DMS79 treated with DMSO at 0.1 percent for 48 hours (cell line): ENCODE results near the gene EIF3F.

Experiments used
- DNase-seq: peaks from one replicate; lab custom pipeline; 2025; lab: John Stamatoyannopoulos, UW

The EIF3F gene

GRCh38 chr11:8021920-8022319 is 34.8 kb downstream of the EIF3F start:
- DNase-seq = no peak

GRCh38 chr11:8022876-8023275 is 35.7 kb downstream of the EIF3F start:
- no peak for DNase-seq

GRCh38 chr11:8023831-8024555 is 36.9 kb downstream of the EIF3F start:
- no peak for DNase-seq

- DNase-seq = no peak
These were observed 38.0 kb downstream of the EIF3F start for GRCh38 chr11:8025123-8025522.

DNA sequence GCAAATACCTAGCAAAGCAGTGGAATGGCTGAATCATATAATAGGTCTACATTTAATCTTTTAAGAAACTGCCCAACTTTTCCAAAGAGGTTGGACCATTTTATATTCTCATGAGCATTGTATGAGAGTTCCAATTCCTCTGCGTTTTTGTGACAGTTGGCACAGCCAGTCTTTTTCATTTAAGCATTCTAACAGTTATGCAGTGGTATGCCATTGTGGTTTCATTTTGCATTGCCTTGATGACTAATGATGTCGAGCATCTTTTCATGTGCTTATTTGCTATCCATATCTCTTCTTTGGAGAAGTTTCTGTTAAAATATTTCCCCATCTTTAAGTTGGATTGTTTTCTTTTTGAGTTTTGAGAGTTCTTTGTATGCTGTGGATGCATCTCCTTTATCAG is 38.7 kb downstream of the EIF3F start:
- no peak for DNase-seq

GRCh38 chr11:8026982-8027381 is 39.8 kb downstream of the EIF3F start:
- DNase-seq = no peak

- DNase-seq = no peak
These were observed 41.6 kb downstream of the EIF3F start for GRCh38 chr11:8028766-8029165.

DNA sequence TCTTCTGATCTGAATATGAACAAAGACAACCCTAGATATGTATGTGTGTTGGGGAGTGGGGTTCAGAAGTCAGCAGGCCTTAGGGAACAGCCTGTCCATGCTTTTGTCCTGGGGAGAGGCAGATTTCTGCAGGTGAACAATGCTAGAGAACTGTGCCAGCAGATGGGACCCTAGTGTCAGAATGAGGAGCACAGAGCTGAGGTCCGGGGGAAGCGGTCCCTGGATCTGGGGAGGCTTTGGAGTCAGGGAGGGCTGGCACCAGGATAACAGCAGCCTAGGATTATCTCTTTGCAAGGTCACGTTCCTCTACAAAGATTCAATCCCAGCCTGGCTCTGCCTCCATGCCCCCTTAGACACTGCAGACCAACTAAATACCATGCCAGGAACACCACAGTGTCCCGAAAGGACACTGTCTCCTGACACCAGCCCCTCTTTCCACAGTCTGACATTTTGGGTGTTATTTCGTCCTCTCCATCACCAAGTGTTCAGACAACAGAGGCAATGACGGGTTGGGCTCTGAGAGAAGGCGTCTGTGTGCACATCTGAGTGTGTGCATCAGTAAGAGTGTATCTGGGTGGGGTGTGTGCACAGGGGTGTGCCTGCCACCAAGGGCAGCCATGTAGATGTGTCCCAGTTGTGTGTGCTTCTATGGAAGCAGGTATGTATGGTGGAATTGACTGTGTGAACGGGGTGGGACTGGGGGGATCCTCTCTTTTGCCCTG is 43.5 kb downstream of the EIF3F start:
- no peak for DNase-seq

GRCh38 chr11:8031248-8032115 is 44.3 kb downstream of the EIF3F start:
- no peak for DNase-seq

- DNase-seq = no peak
These were observed 45.0 kb downstream of the EIF3F start for GRCh38 chr11:8032122-8032521.

DNA sequence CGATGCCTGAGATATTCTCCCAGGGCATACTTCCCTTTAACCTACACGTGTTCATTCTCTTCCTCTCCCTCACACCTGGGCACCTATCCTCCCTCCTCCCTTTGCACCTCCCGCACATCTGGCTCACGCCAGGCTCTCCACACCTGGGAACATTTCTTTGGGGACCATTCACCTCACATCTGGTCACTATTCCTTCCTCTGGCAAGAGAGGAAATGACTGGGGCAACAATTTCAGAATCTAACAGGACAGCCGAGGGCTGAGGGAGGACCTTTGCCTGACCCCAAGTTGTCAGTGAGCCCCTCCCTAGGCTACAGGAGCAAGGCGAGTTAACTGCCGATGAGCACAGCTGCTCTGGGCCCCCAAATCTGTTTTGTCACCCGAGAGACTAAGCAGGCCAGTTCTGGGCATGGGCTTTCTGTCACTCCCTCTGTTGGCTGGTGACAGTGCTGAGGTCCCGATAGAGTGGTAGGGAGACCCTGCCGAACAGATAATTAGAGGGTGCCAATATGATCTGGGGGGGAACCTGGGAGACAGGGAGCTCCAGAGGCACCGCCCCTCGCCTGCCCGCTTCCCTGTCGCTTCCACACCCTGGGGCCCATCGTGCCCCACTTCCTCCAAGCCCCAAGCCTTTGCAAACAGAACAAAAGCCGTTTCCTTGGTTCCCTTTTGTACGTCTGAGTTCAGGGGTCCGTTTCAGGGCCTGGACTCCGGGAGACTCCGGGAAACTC is 45.6 kb downstream of the EIF3F start:
- no peak for DNase-seq

- peak; percentile 90 for DNase-seq
These were observed 46.4 kb downstream of the EIF3F start for GRCh38 chr11:8033305-8034105.

- DNase-seq = no peak
These were observed 47.0 kb downstream of the EIF3F start for GRCh38 chr11:8034106-8034585.

DNA sequence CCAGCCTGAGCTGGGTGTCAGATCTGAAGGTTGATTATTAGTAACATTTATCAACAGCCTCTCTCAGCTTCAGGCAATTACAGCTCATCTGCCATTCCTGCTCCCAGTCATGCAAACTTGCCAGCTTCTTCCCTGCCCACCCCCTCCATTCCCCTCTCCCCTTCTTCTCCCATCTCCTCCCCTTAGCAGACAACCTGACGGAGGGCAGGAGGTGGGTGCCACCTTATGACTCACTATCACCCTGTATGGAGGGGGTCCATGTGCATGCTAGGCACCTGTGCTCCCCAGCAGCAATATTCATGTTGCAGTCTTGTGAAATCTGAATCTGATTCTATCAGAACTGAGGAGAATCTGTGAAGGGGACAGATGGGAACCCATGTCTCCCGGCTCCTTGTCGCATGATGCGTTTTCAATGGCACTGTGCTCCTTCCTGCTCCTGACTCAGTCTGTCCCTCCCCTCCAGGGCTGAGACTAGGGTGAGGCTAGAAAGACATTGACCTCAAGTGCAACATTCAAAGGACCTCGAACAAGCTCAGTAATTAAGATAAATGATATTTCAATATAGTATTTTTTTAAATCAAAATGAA is 47.6 kb downstream of the EIF3F start:
- no peak for DNase-seq

DNA sequence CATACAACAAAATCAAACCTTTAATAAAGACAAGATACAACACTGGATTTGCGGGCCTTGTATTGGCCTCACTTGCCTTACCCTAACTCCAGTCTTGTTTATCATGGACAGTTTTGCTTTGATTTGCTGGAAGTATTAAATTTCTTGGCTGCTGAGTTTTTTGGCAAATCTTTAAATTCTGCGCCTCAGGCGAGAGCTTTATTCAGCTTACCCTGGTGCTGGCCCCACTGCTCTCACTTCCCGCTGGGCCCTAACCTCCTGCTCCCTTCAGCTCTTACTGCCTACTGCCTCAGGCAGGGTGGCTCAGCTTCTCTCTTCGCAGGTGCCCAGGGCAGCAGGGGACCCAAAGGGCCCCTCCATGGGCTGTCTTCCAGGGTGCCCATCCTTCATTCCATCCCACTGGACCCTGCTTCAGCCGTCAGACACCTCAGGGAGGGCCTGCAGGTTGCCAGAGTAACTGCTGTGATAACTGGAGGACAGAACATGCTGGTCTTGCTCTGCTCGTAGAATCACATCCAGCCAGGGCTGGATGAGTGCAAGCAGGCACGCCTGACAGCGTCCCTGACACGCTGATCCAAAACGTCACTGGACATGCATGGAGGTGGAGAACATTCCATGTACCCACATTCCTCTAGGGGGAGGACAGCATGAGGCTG is 48.2 kb downstream of the EIF3F start:
- no peak for DNase-seq

- DNase-seq = no peak
These were observed 49.1 kb downstream of the EIF3F start for GRCh38 chr11:8036002-8036802.

DNA sequence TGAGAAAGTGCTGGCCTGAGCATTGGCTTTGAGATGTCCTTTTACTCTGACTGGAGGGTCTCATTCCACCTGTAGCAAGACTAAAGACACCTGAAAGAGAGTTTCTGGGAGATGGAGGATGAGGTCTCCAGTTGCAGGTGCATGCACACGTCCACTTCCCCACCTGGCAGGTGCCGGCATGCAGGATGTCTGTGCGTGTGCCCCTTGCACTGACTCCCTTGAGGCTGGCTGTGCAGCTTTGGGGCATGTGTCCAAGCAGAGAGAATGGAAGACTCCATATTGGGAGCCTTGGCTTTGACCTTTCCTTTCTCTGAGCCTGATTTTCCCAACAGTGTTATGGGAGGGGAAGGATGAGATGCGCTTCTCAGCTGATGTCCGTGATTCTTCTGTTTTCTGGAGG is 49.8 kb downstream of the EIF3F start:
- no peak for DNase-seq

DNA sequence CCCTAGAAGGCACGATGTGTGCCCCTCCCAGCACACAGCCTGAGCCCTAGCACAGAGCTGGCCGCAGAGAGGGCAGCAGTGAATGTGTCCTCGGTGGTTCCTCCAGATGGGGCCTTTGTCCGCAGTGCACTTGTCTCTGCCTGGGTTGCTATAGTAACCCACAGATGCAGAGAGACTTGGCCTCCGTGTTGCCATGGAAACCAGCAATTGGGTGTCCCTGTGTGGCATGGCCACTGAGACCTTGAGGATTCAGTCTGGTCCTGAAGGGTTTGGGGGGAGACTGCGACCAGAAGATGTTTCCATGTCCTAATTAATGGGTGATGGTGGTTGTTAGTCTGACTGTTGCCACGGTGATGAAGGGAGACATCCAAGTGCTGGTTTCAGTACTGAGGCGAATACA is 51.3 kb downstream of the EIF3F start:
- DNase-seq = peak; percentile 28

DNA sequence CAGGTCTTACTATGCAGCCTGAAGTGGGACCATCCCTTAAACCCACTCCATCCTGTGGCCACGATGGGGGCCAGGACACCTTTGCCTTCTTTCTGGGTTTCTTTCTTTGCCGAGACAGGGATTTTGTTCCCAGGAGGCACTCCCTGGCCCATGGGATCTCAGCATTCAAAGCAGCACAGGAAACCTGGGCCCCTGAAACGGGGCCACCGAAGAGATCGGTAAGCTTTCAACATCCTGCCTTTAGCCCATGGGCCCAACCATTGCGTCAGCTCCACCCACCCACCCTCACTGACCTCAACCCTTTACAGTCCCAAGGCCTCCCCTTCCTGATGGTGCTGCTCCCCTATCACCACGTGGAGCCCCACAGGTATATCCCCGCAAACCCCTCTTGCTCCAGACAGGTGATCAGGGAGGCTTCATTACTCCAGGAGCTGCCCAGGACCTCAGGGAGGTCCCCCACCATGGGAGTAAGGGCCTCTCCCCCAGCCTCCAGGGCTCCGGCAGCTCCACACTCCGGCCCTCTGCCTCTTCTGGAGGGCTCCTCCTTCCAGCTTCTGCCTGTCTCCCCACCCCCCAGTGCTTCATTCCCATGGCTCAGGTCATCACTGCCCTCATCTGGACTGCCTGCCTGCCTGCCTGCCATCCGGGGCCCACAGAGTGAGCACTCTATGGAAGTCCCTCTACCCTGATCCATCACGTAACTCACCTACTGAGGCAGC is 51.8 kb downstream of the EIF3F start:
- DNase-seq = no peak
